K562 (cell line): Measurements from ENCODE around the gene MDM4. TPM values are rescaled to one million over a fixed set of nuclear protein-coding genes. Genes with fewer than 3 reads are reported as not detected.

Source experiments
- BHLHE40 ChIP-seq: IDR thresholded peaks from 2 replicates; pipeline ENCODE4 v1.6.1; 2011; ENCODE audit warnings: low read length, improper control_type of control experiment
- BMI1 ChIP-seq: fragments of 150-350 bp; IDR thresholded peaks from 2 replicates; pipeline ENCODE4 v1.6.1; 2014; ENCODE audit warnings: low read length
- CHAMP1 ChIP-seq: fragments of 450-650 bp; IDR thresholded peaks from 2 replicates; pipeline ENCODE4 v1.6.1; 2016; ENCODE audit warnings: mild to moderate bottlenecking
- CSDE1 ChIP-seq, 2 experiments: fragments of 450-650 bp; IDR thresholded peaks; 2 replicates each; pipeline ENCODE4 v1.6.1; 2016; ENCODE audit warnings: mild to moderate bottlenecking in 1 of 2
- ELF1 ChIP-seq: fragments of 200-800 bp; sonication (Bioruptor generic); IDR thresholded peaks from 2 replicates; pipeline ENCODE4 v1.6.1; 2016; ENCODE audit warnings: missing genetic modification characterization, missing compliant biosample characterization
- KHSRP ChIP-seq: fragments of 450-650 bp; IDR thresholded peaks from 2 replicates; pipeline ENCODE4 v1.6.1; 2017
- SRSF1 ChIP-seq: fragments of 200-400 bp; formaldehyde crosslinking; IDR thresholded peaks from 2 replicates; pipeline ENCODE4 v1.6.1; 2017; ENCODE audit warnings: mild to moderate bottlenecking, low read depth, low read length, moderate library complexity
- TRIM24 ChIP-seq, 2 experiments: fragments of 450-650 bp; IDR thresholded peaks; 2 replicates each; pipeline ENCODE4 v1.6.1; 2016
- ZBTB33 ChIP-seq: sonication (generic); formaldehyde crosslinking; IDR thresholded peaks from 2 replicates; pipeline ENCODE4 v1.8.1; 2023; ENCODE audit warnings: mild to moderate bottlenecking, missing genetic modification reagents
- ZBTB49 ChIP-seq: sonication (generic); formaldehyde crosslinking; IDR thresholded peaks from 2 replicates; pipeline ENCODE4 v1.8.0; 2022; ENCODE audit warnings: missing genetic modification reagents, mild to moderate bottlenecking, borderline replicate concordance
- ZFP91 ChIP-seq: sonication (generic); formaldehyde crosslinking; IDR thresholded peaks from 2 replicates; pipeline ENCODE4 v1.8.0; 2022; ENCODE audit warnings: mild to moderate bottlenecking, missing genetic modification reagents
- ZNF165 ChIP-seq: fragments of 250-450 bp; sonication (Bioruptor Pico); IDR thresholded peaks from 2 replicates; pipeline ENCODE4 v1.4.0; 2020; ENCODE audit warnings: borderline replicate concordance
- ZNF316 ChIP-seq: fragments of 450-650 bp; IDR thresholded peaks from 2 replicates; pipeline ENCODE4 v1.6.1; 2016
- ZNF592 ChIP-seq: fragments of 450-650 bp; IDR thresholded peaks from 2 replicates; pipeline ENCODE4 v1.6.1; 2017; ENCODE audit warnings: antibody characterized with exemption, mild to moderate bottlenecking
- polyA plus RNA-seq, 8 experiments: library from polyadenylated mRNA; depleted of rRNA in 4 of 8; stranded (reverse) in 5 of 8; unstranded in 3 of 8; fragments of >200 nt; fragmentation: Nextera tagmentation in 2 of 8; fragmentation: Illumina TruSeq in 1 of 8; extraction: Ambion mirVana in 2 of 8; extraction: Trizol in 1 of 8; gene quantifications; 2 replicates each; pipeline versions ENCODE4 v1.2.1 to v1.2.3, GENCODE V29; 2011 to 2014; ENCODE audit warnings: inconsistent platforms in 1 of 8, missing spikeins in 1 of 8
- total RNA-seq, 7 experiments: library from RNA; depleted of rRNA in 6 of 7; stranded (reverse); fragments of >200 nt in 6 of 7; fragmentation: Illumina TruSeq in 2 of 7; extraction: Trizol in 2 of 7; gene quantifications; 2 replicates each; pipeline versions ENCODE4 v1.2.1 to v1.2.3, GENCODE V29; 2011 to 2021; ENCODE audit warnings: low replicate concordance in 1 of 7

MDM4 gene
- total and polyA plus RNA-seq, 9 of the 15 experiments (the other 6 are each of a cell fraction or from before 2014, with no cell fraction given) = 3.3 to 61.7 (median 21.2) TPM

GRCh38 chr1:204523605-204524215 lies 7.5 kb downstream of the MDM4 start (continued):
- no peak for TF ChIP-seq ZFP91 (CRISPR knock-in tag)
- no peak for TF ChIP-seq ELF1 (tag)
- TF ChIP-seq ZBTB33 (CRISPR knock-in tag) = peak; percentile 72
- TF ChIP-seq BMI1 = no peak
- no peak for TF ChIP-seq ZNF165
- TF ChIP-seq BHLHE40 = no peak
- 0 out of 2 replicates have a peak, but pooled peaks have one; percentile 43 for TF ChIP-seq CHAMP1
- TF ChIP-seq SRSF1 = no peak
- TF ChIP-seq KHSRP = no peak
- TF ChIP-seq TRIM24 (IDR thresholded peaks at IDR 0.05) = peak; percentile 83 to 88
- TF ChIP-seq CSDE1 (IDR thresholded peaks at IDR 0.05) = no peak
- TF ChIP-seq ZBTB49 = no peak
- peak; percentile 60 for TF ChIP-seq ZNF316
- TF ChIP-seq ZNF592 = no peak
